Measurements from ENCODE around the gene LEMD2.

DNA sequence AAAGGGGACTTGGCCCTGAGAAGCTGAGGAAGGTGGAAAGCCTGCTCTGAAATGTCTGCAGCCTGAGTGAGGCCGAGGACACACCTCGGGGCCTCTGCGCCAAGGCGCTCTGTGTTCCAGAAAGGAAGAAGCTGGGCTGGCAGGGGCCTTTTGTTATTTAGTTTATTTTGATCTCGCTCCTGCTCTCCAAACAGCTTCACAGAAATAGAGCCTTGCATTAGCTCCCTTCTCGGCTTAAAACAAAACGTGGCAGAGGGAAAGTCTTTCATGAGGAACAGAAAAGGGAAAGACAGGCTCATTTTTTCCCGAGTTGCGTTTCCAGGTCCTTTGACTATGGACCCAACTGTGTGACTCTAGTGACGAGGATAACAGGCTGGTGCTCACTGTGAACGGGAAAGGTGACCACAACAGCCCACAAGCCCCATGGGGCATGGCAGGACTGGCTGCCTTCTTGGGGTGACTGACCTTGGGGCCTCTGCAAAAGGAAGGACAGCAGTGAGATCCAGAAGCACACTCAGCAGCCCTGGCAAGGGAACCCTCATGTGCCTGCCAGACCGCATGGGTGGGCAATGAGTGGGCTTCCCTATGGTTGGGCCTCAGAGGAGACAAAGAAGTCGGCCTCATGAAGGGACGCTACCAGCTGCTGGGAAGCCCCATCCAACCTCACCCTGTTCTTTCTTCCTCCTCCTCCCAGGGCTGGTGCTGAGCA is 18.7 kb downstream of the LEMD2 start:
- no peak for TF ChIP-seq FOXP2 (optimal IDR thresholded peaks at IDR 0.05; ENCODE audit: control extremely low read depth, extremely low read length, insufficient read depth)
- TF ChIP-seq POLR2AphosphoS5 (IDR thresholded peaks at IDR 0.05; ENCODE audit: borderline replicate concordance, low read depth, low read length): no peak
- no peak for TF ChIP-seq EZH2 (IDR thresholded peaks at IDR 0.05)

All from SK-N-MC (cell line).